Measurements from ENCODE around the gene PTPRC.

The PTPRC gene

GRCh38 chr1:198750081-198750480 is 111.2 kb downstream of the PTPRC start:
- Mint-ChIP-seq H3K36me3 (peaks cover 4% of the 10 kb centered on the region), H3K27me3 (no peaks in the 10 kb centered on the region), H3K4me3 (no peak overlapping the region), H3K27ac (peak overlapping the region; percentile 70), H3K9me3 (ENCODE audit: low read depth) (no peaks in the 10 kb centered on the region), H3K4me1 (ENCODE audit: low read depth) (peaks cover 17% of the 10 kb centered on the region)

DNA sequence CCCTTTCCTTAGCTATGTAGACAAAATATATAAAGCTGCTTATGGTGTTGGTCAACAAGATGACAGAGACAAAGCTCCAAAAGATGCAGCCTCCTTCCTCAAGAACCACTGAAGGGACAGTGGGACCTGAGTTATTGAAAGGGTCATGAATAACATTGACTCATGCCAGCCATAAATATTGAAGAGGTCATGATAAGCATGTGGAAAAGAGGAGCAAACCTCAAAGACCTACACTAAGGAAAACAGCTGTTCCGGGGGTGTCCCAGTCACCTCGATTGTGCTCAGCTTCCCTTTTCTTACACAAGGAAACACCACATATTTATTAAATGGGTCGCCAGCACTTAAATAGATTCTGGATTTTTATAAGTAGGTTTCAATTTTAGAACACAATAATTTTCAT is 112.9 kb downstream of the PTPRC start:
- H3K4me1 Mint-ChIP-seq (ENCODE audit: low read depth) = peaks cover 17% of the 10 kb centered on the region
- H3K4me3 Mint-ChIP-seq = no peak overlapping the region
- no peaks in the 10 kb centered on the region for H3K9me3 Mint-ChIP-seq (ENCODE audit: low read depth)
- peak overlapping the region; percentile 70 for H3K27ac Mint-ChIP-seq
- H3K36me3 Mint-ChIP-seq = peaks cover 4% of the 10 kb centered on the region
- H3K27me3 Mint-ChIP-seq = no peaks in the 10 kb centered on the region

GRCh38 chr1:198754670-198755069 is 115.8 kb downstream of the PTPRC start:
- H3K9me3 Mint-ChIP-seq (ENCODE audit: low read depth) = no peaks in the 10 kb centered on the region
- H3K27me3 Mint-ChIP-seq = no peaks in the 10 kb centered on the region
- no peak overlapping the region for H3K4me3 Mint-ChIP-seq
- peaks cover 2% of the 10 kb centered on the region for H3K36me3 Mint-ChIP-seq
- peak overlapping the region; percentile 76 for H3K27ac Mint-ChIP-seq
- H3K4me1 Mint-ChIP-seq (ENCODE audit: low read depth) = peaks cover 10% of the 10 kb centered on the region

- Mint-ChIP-seq H3K4me3 (no peak overlapping the region), H3K36me3 (peaks cover 2% of the 10 kb centered on the region), H3K27ac (peak overlapping the region; percentile 24), H3K9me3 (ENCODE audit: low read depth) (no peaks in the 10 kb centered on the region), H3K27me3 (no peaks in the 10 kb centered on the region), H3K4me1 (ENCODE audit: low read depth) (peaks cover 9% of the 10 kb centered on the region)
Measured at GRCh38 chr1:198755715-198756114, 116.9 kb downstream of the PTPRC start.

- peaks cover 15% of the 10 kb centered on the region for H3K4me1 Mint-ChIP-seq (ENCODE audit: low read depth)
- H3K4me3 Mint-ChIP-seq = no peak overlapping the region
- H3K36me3 Mint-ChIP-seq = no peaks in the 10 kb centered on the region
- H3K9me3 Mint-ChIP-seq (ENCODE audit: low read depth) = no peaks in the 10 kb centered on the region
- H3K27me3 Mint-ChIP-seq = no peaks in the 10 kb centered on the region
- peak overlapping the region; percentile 24 for H3K27ac Mint-ChIP-seq
Measured at GRCh38 chr1:198756470-198756869, 117.6 kb downstream of the PTPRC start.

GRCh38 chr1:198761859-198762616 is 123.2 kb downstream of the PTPRC start:
- H3K36me3 Mint-ChIP-seq = no peaks in the 10 kb centered on the region
- peak overlapping the region; percentile 46 for H3K27ac Mint-ChIP-seq
- H3K27me3 Mint-ChIP-seq = no peaks in the 10 kb centered on the region
- peaks cover 40% of the 10 kb centered on the region for H3K4me1 Mint-ChIP-seq (ENCODE audit: low read depth)
- no peaks in the 10 kb centered on the region for H3K9me3 Mint-ChIP-seq (ENCODE audit: low read depth)
- no peak overlapping the region for H3K4me3 Mint-ChIP-seq

- Mint-ChIP-seq H3K4me1 (ENCODE audit: low read depth) (peaks cover 39% of the 10 kb centered on the region), H3K27ac (no peak overlapping the region), H3K36me3 (no peaks in the 10 kb centered on the region), H3K4me3 (no peak overlapping the region), H3K27me3 (no peaks in the 10 kb centered on the region), H3K9me3 (ENCODE audit: low read depth) (no peaks in the 10 kb centered on the region)
Measured at GRCh38 chr1:198763298-198763714, 124.5 kb downstream of the PTPRC start.

DNA sequence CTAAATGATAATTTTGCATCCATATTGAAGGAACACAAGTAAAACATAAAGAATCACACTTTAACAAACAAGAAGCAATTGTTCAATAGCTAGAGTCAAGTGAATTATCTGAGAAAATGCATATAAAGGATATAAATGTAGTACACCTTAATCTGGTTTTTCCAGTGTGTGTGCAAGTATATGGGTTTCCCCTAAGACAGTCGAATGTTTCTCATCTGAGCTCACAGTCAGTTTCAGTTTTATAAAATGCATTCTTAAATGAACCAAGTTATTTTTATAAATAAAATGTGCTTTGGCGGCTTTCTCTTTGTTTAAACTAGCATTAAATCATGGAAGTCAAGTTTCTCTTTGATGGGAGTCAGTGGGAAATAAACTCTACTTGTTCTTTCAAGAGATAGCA is 125.9 kb downstream of the PTPRC start:
- H3K36me3 Mint-ChIP-seq = no peaks in the 10 kb centered on the region
- no peaks in the 10 kb centered on the region for H3K9me3 Mint-ChIP-seq (ENCODE audit: low read depth)
- no peak overlapping the region for H3K27ac Mint-ChIP-seq
- H3K27me3 Mint-ChIP-seq = no peaks in the 10 kb centered on the region
- H3K4me1 Mint-ChIP-seq (ENCODE audit: low read depth) = peaks cover 39% of the 10 kb centered on the region
- no peak overlapping the region for H3K4me3 Mint-ChIP-seq

DNA sequence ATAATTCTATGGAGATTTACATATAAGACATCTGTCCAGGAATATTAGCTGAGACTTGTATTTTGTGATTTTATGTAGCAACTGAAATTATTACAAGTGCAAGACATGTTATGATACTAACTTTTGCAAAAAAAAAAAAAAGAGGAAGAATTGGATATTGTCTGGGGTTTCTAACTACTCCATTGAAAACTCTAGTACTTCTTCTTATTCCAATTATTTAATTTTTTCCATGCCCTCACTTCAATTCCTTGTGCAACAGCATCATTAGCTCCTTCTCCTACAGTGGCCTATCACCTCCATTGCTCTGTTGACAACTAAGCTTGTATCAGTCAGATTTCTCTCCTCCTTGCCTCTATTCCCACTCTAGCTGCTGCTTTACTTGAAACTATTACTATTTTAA is 126.6 kb downstream of the PTPRC start:
- Mint-ChIP-seq H3K4me3 (no peak overlapping the region), H3K9me3 (ENCODE audit: low read depth) (no peaks in the 10 kb centered on the region), H3K36me3 (no peaks in the 10 kb centered on the region), H3K27ac (no peak overlapping the region), H3K27me3 (no peaks in the 10 kb centered on the region), H3K4me1 (ENCODE audit: low read depth) (peaks cover 39% of the 10 kb centered on the region)

- no peaks in the 10 kb centered on the region for H3K36me3 Mint-ChIP-seq
- no peaks in the 10 kb centered on the region for H3K9me3 Mint-ChIP-seq (ENCODE audit: low read depth)
- H3K27me3 Mint-ChIP-seq = no peaks in the 10 kb centered on the region
- peaks cover 5% of the 10 kb centered on the region for H3K4me1 Mint-ChIP-seq (ENCODE audit: low read depth)
- H3K27ac Mint-ChIP-seq = no peak overlapping the region
- H3K4me3 Mint-ChIP-seq = no peak overlapping the region
Measured at GRCh38 chr1:198771563-198772153, 132.8 kb downstream of the PTPRC start.

DNA sequence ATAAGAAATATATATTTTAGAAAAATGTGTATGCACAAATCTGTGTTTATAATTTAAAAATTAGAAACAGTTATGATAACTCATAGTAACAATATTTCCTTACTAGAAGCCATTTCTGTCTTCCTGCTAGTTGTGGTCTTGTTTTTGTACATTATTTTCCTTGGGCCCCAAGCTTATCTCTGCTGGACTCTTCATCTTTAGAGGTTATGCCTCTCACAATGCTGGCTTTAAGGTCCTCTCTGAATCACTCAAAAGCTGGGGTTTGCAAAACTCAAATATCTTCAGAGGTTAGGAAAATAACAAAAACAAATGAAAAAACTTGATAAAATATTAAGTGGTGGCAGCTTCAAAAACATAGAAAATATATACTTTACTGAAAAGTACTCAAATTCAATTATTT is 133.8 kb downstream of the PTPRC start:
- H3K27ac Mint-ChIP-seq = no peak overlapping the region
- no peak overlapping the region for H3K4me3 Mint-ChIP-seq
- H3K4me1 Mint-ChIP-seq (ENCODE audit: low read depth) = peaks cover 8% of the 10 kb centered on the region
- no peaks in the 10 kb centered on the region for H3K36me3 Mint-ChIP-seq
- H3K27me3 Mint-ChIP-seq = no peaks in the 10 kb centered on the region
- no peaks in the 10 kb centered on the region for H3K9me3 Mint-ChIP-seq (ENCODE audit: low read depth)

- Mint-ChIP-seq H3K27me3 (no peaks in the 10 kb centered on the region), H3K4me1 (ENCODE audit: low read depth) (peaks cover 8% of the 10 kb centered on the region), H3K4me3 (no peak overlapping the region), H3K27ac (no peak overlapping the region), H3K9me3 (ENCODE audit: low read depth) (no peaks in the 10 kb centered on the region), H3K36me3 (no peaks in the 10 kb centered on the region)
Measured at GRCh38 chr1:198773030-198773429, 134.2 kb downstream of the PTPRC start.

- Mint-ChIP-seq H3K27ac (no peak overlapping the region), H3K4me1 (ENCODE audit: low read depth) (peaks cover 8% of the 10 kb centered on the region), H3K4me3 (no peak overlapping the region), H3K36me3 (no peaks in the 10 kb centered on the region), H3K9me3 (ENCODE audit: low read depth) (no peaks in the 10 kb centered on the region), H3K27me3 (no peaks in the 10 kb centered on the region)
Measured at GRCh38 chr1:198773523-198773922, 134.7 kb downstream of the PTPRC start.

GRCh38 chr1:198774421-198774820 is 135.6 kb downstream of the PTPRC start:
- Mint-ChIP-seq H3K27me3 (no peaks in the 10 kb centered on the region), H3K36me3 (no peaks in the 10 kb centered on the region), H3K27ac (no peak overlapping the region), H3K4me3 (no peak overlapping the region), H3K9me3 (ENCODE audit: low read depth) (no peaks in the 10 kb centered on the region), H3K4me1 (ENCODE audit: low read depth) (peaks cover 8% of the 10 kb centered on the region)

DNA sequence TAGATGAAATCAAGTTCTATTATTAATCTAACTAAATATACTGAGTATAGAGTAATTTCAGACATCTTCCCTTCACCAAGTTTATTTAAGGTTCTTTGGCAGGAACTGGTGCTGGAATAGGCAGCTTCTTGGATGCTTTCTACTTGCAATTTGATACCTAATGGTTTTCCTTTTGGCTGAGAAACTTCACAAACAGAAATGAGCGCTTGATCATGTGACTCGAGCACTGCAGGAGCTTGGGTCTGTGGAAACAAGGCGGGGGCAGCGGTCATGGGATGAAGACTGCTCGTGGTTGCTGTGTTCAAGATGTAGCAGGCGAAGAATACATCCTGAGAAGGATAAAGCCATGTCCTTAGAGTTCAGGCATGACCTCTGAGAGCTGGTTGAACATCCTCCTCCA is 136.8 kb downstream of the PTPRC start:
- no peaks in the 10 kb centered on the region for H3K36me3 Mint-ChIP-seq
- H3K9me3 Mint-ChIP-seq (ENCODE audit: low read depth) = no peaks in the 10 kb centered on the region
- no peak overlapping the region for H3K4me3 Mint-ChIP-seq
- peaks cover 8% of the 10 kb centered on the region for H3K4me1 Mint-ChIP-seq (ENCODE audit: low read depth)
- no peak overlapping the region for H3K27ac Mint-ChIP-seq
- no peaks in the 10 kb centered on the region for H3K27me3 Mint-ChIP-seq

DNA sequence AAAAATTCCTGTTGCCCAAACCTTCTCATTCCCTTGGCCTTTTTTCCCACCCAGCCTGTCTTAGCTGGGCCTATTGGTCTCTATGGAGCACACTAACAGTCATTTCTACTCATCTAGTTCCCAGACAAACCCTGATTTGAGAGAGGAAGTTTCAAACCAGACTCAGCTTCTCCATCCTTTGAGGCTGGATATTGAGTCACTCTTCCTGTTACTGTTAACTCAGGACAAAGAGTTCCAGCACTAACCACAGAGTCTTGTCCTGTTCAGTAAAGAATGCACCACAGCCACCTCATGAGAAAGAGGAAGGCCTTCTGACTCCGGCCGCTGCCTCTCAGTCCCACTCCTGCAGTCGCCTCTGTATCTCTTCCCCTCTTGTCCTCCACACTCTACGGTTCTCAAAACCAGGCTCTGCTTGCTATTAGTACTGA is 137.8 kb downstream of the PTPRC start:
- Mint-ChIP-seq H3K27ac (no peak overlapping the region), H3K4me3 (no peak overlapping the region), H3K36me3 (no peaks in the 10 kb centered on the region), H3K4me1 (ENCODE audit: low read depth) (peaks cover 8% of the 10 kb centered on the region), H3K9me3 (ENCODE audit: low read depth) (no peaks in the 10 kb centered on the region), H3K27me3 (no peaks in the 10 kb centered on the region)
